ENCODE data around the gene SYNE2. TPM values are rescaled to one million over a fixed set of nuclear protein-coding genes. Genes with fewer than 3 reads are reported as not detected.

The SYNE2 gene
- total and polyA plus RNA-seq, 2 of the 8 experiments (the other 6 are each of a cell fraction or from before 2014, with no cell fraction given) = 32.6 to 46.1 TPM

DNA sequence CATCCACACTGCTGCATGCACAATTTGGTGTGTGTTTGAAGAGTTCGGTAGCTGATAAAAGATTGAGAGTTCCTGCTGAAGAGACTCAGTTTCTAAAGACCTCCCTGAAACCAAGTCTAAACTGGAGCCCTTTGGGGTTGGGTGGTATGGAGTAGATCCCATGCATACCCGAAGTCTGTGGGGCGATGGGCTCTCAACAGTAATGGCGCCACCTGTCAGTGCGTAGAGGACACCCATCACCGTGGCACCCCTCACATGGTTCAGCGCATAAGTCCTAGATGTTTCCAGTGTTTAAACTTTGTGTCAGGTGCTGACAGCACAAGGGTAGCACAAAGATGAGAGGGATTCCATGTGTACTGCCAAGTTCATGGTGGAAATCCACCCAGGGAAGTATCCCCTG is 355.5 kb downstream of the SYNE2 start:
- Histone ChIP-seq H2AK5ac (ENCODE audit: low read depth, low read length) (no peak overlapping the region), H3K18ac (ENCODE audit: extremely low read depth, low read length) (no peak overlapping the region), H3K4me2 (ENCODE audit: insufficient read depth in 1 of 2, low read depth in 2 of 2, low read length in 2 of 2) (no peak overlapping the region), H3K4ac (replicated peaks; ENCODE audit: insufficient read length, low read depth, low read length) (no peak overlapping the region), H2BK15ac (ENCODE audit: low read length) (no peak overlapping the region), H3K23ac (ENCODE audit: insufficient read length) (no peak overlapping the region), H4K5ac (ENCODE audit: insufficient read length, low read depth, low read length) (no peak overlapping the region), H3K4me3 (ENCODE audit: extremely low read depth in 1 of 4, insufficient read depth in 2 of 4, low read depth in 3 of 4, low read length in 4 of 4) (no peak overlapping the region), H3K79me2 (ENCODE audit: control insufficient read depth in 1 of 2, insufficient read depth in 2 of 2, low read length in 2 of 2) (no peaks in the 10 kb centered on the region), H3K4me1 (replicated peaks in 1 of 4; ENCODE audit: control insufficient read depth in 3 of 4, insufficient read depth in 4 of 4, low read length in 3 of 4) (no peaks in the 10 kb centered on the region), H4K91ac (replicated peaks; ENCODE audit: insufficient read length, low read length) (no peak overlapping the region), H3K27me3 (replicated peaks in 1 of 4; ENCODE audit: control insufficient read depth in 3 of 4, extremely low read depth in 1 of 4, insufficient read depth in 3 of 4, low read length in 3 of 4) (no peaks in the 10 kb centered on the region), H3K23me2 (ENCODE audit: low read depth, low read length) (no peaks in the 10 kb centered on the region), H3K79me1 (ENCODE audit: low read depth, low read length) (no peaks in the 10 kb centered on the region), H3K56ac (replicated peaks; ENCODE audit: insufficient read length, low read depth, low read length) (no peak overlapping the region), H2BK120ac (replicated peaks; ENCODE audit: low read depth, low read length) (no peak overlapping the region), H2BK5ac (ENCODE audit: low read depth, low read length) (no peak overlapping the region), H2AFZ (ENCODE audit: low read length) (no peak overlapping the region), H2BK12ac (ENCODE audit: low read depth, low read length) (no peak overlapping the region), H2BK20ac (ENCODE audit: low read length) (no peak overlapping the region), H4K20me1 (replicated peaks in 1 of 2; ENCODE audit: control insufficient read depth in 1 of 2, insufficient read depth in 2 of 2, low read length in 2 of 2) (no peaks in the 10 kb centered on the region), H3K9me3 (ENCODE audit: insufficient read depth in 2 of 2, low read depth in 1 of 2, low read length in 1 of 2) (no peaks in the 10 kb centered on the region), H3K27ac (ENCODE audit: low read depth, low read length) (no peak overlapping the region), H3K9ac (replicated peaks in 1 of 4; ENCODE audit: extremely low read depth in 1 of 4, low read depth in 3 of 4, low read length in 3 of 4) (no peak overlapping the region), H3K36me3 (ENCODE audit: control insufficient read depth in 2 of 4, insufficient read depth in 4 of 4, low read length in 3 of 4) (peaks cover 6 to 35% (median 21%) of the 10 kb centered on the region in 4 experiments; a peak in 6 of 8 replicates), H4K8ac (ENCODE audit: extremely low read depth, insufficient read depth, low read length) (no peak overlapping the region), H3K14ac (ENCODE audit: insufficient read length) (no peak overlapping the region)
- DNase-seq (ENCODE audit: low read depth in 1 of 2, low spot score in 2 of 2) = no peak
- TF ChIP-seq RAD21 (IDR thresholded peaks at IDR 0.05 in 1 of 2, conservative IDR thresholded peaks at IDR 0.05 in 1 of 2; ENCODE audit: low read depth in 2 of 2, low read length in 2 of 2) (peak; percentile 45 to 54), SP1 (IDR thresholded peaks at IDR 0.05; ENCODE audit: low read depth, low read length) (no peak), CHD1 (IDR thresholded peaks at IDR 0.05; ENCODE audit: low read depth, low read length) (no peak)
- TF ChIP-seq, protein P1, sequence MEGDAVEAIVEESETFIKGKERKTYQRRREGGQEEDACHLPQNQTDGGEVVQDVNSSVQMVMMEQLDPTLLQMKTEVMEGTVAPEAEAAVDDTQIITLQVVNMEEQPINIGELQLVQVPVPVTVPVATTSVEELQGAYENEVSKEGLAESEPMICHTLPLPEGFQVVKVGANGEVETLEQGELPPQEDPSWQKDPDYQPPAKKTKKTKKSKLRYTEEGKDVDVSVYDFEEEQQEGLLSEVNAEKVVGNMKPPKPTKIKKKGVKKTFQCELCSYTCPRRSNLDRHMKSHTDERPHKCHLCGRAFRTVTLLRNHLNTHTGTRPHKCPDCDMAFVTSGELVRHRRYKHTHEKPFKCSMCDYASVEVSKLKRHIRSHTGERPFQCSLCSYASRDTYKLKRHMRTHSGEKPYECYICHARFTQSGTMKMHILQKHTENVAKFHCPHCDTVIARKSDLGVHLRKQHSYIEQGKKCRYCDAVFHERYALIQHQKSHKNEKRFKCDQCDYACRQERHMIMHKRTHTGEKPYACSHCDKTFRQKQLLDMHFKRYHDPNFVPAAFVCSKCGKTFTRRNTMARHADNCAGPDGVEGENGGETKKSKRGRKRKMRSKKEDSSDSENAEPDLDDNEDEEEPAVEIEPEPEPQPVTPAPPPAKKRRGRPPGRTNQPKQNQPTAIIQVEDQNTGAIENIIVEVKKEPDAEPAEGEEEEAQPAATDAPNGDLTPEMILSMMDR (IDR thresholded peaks at IDR 0.05; ENCODE audit: control extremely low read depth in 1 of 3, insufficient read depth in 1 of 3, low read depth in 1 of 3, low read length in 3 of 3) = peak; percentile 21 to 56 (median 55); a peak in 2 of 4 replicates
- POLR2A ChIA-PET (ENCODE audit: partially characterized antibody) = no interaction called here
- WGBS, 2 experiments (ENCODE audit: extremely low coverage in 1 of 2, insufficient coverage in 1 of 2, insufficient read length in 1 of 2, insufficient replicate concordance in 2 of 2, low coverage in 1 of 2, low lambda C conversion rate in 2 of 2, missing lambda C conversion rate in 1 of 2) = 95% methylated on average over 7 of the region's 7 CpGs; no CpG with 5 or more reads in 1 of the 2 experiments
- no peak for FAIRE-seq
- CTCF ChIA-PET (ENCODE audit: partially characterized antibody) = interaction anchor here (0.8 to 2.5 kb wide), 10 partner anchors 9 to 95 kb away, joined by 3 to 14 read pairs (median 4); no protein-coding TSS in a partner anchor

Data from H1 (cell line).